ENCODE measurements around the gene KLHL41.

Gene KLHL41

DNA sequence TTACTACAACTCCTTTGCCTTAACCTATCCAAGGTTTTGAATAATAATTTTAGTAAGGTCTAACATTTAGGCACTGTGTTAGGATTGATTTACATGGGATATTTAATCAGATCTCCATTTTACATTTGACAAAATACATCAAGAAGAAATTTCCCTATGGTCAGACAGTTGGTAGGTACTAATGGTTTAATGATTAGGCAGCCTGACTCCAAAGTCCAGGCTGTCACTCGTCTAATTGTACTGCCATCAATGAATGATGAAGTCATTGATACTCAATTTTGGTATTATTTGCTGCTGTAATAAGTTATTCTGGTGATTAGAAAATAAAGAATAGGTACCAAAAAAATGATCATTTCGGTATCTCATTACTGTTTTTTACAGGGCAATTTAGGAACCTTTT lies 16.1 kb upstream of the KLHL41 start:
- ATAC-seq (ENCODE audit: insufficient read depth, low read depth): no peak
- Histone ChIP-seq H3K27me3 (ENCODE audit: insufficient read depth, low read length, poor library complexity) (no peaks in the 10 kb centered on the region), H3K9ac (ENCODE audit: low read depth, low read length) (no peak overlapping the region), H3K4me1 (ENCODE audit: insufficient read depth, low read length) (no peaks in the 10 kb centered on the region), H3K4me3 (ENCODE audit: low read depth in 1 of 2, low read length in 2 of 2) (no peak overlapping the region), H3K4me2 (ENCODE audit: insufficient read depth, low read length) (no peak overlapping the region), H2AFZ (ENCODE audit: low read depth, low read length) (no peak overlapping the region), H3K79me2 (ENCODE audit: insufficient read depth, low read length) (no peaks in the 10 kb centered on the region), H3K36me3 (ENCODE audit: insufficient read depth, low read length) (no peaks in the 10 kb centered on the region), H3K27ac (ENCODE audit: low read length) (no peak overlapping the region), H4K20me1 (ENCODE audit: insufficient read depth, low read length) (no peaks in the 10 kb centered on the region), H3K9me3 (ENCODE audit: insufficient read depth, low read length, severe bottlenecking) (no peaks in the 10 kb centered on the region)
- DNase-seq: no peak
- TF ChIP-seq, protein P1, sequence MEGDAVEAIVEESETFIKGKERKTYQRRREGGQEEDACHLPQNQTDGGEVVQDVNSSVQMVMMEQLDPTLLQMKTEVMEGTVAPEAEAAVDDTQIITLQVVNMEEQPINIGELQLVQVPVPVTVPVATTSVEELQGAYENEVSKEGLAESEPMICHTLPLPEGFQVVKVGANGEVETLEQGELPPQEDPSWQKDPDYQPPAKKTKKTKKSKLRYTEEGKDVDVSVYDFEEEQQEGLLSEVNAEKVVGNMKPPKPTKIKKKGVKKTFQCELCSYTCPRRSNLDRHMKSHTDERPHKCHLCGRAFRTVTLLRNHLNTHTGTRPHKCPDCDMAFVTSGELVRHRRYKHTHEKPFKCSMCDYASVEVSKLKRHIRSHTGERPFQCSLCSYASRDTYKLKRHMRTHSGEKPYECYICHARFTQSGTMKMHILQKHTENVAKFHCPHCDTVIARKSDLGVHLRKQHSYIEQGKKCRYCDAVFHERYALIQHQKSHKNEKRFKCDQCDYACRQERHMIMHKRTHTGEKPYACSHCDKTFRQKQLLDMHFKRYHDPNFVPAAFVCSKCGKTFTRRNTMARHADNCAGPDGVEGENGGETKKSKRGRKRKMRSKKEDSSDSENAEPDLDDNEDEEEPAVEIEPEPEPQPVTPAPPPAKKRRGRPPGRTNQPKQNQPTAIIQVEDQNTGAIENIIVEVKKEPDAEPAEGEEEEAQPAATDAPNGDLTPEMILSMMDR (IDR thresholded peaks at IDR 0.05; ENCODE audit: borderline replicate concordance, extremely low read depth, low read length, poor library complexity, severe bottlenecking): no peak
- TF ChIP-seq EZH2 (IDR thresholded peaks at IDR 0.05; ENCODE audit: borderline replicate concordance, low read depth, low read length, severe bottlenecking): no peak

DNA sequence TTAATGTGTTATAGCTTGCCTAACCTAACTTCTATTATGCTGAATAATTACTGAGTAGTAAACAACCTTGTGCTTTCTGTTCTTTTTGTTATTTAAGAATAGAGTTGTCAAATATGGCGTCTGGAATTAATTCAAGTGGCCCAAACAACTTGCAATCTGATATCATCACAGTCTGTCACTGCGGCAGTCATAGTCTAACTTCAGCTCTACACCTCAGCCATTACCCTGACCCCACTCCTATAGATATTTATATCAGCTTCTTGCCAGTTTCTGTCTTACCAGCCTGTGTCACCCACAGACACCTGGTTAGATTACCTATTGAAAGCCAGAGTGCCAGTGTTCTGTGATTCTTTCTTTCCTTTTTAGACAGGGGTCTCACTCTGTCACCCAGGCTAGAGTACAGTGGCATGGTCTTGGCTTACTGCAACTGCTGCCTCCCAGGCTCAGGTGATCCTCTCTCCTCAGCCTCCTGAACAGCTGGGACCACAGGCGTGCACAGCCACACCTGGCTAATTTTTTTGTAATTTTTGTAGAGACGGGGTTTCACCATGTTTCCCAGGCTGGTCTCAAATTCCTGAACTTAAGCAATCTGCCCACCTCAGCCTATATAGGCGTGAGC lies 14.1 kb upstream of the KLHL41 start:
- Histone ChIP-seq H3K27me3 (ENCODE audit: insufficient read depth, low read length, poor library complexity) (no peaks in the 10 kb centered on the region), H3K4me3 (ENCODE audit: low read depth in 1 of 2, low read length in 2 of 2) (no peak overlapping the region), H3K9ac (ENCODE audit: low read depth, low read length) (no peak overlapping the region), H4K20me1 (ENCODE audit: insufficient read depth, low read length) (no peaks in the 10 kb centered on the region), H3K27ac (ENCODE audit: low read length) (no peak overlapping the region), H2AFZ (ENCODE audit: low read depth, low read length) (no peak overlapping the region), H3K4me1 (ENCODE audit: insufficient read depth, low read length) (no peaks in the 10 kb centered on the region), H3K79me2 (ENCODE audit: insufficient read depth, low read length) (no peaks in the 10 kb centered on the region), H3K4me2 (ENCODE audit: insufficient read depth, low read length) (no peak overlapping the region), H3K9me3 (ENCODE audit: insufficient read depth, low read length, severe bottlenecking) (no peaks in the 10 kb centered on the region), H3K36me3 (ENCODE audit: insufficient read depth, low read length) (no peaks in the 10 kb centered on the region)
- TF ChIP-seq, protein P1 (IDR thresholded peaks at IDR 0.05; ENCODE audit: borderline replicate concordance, extremely low read depth, low read length, poor library complexity, severe bottlenecking): no peak
- no peak for TF ChIP-seq EZH2 (IDR thresholded peaks at IDR 0.05; ENCODE audit: borderline replicate concordance, low read depth, low read length, severe bottlenecking)
- no peak for DNase-seq
- no peak for ATAC-seq (ENCODE audit: insufficient read depth, low read depth)

GRCh38 chr2:169504651-169505050 lies 4.9 kb upstream of the KLHL41 start:
- no peaks in the 10 kb centered on the region for H4K20me1 ChIP-seq (ENCODE audit: insufficient read depth, low read length)
- no peaks in the 10 kb centered on the region for H3K9me3 ChIP-seq (ENCODE audit: insufficient read depth, low read length, severe bottlenecking)
- no peaks in the 10 kb centered on the region for H3K36me3 ChIP-seq (ENCODE audit: insufficient read depth, low read length)
- H3K27ac ChIP-seq (ENCODE audit: low read length): no peak overlapping the region
- no peak overlapping the region for H3K9ac ChIP-seq (ENCODE audit: low read depth, low read length)
- H3K4me2 ChIP-seq (ENCODE audit: insufficient read depth, low read length): no peak overlapping the region
- no peaks in the 10 kb centered on the region for H3K4me1 ChIP-seq (ENCODE audit: insufficient read depth, low read length)
- no peaks in the 10 kb centered on the region for H3K79me2 ChIP-seq (ENCODE audit: insufficient read depth, low read length)
- no peaks in the 10 kb centered on the region for H3K27me3 ChIP-seq (ENCODE audit: insufficient read depth, low read length, poor library complexity)
- TF ChIP-seq, protein P1 (IDR thresholded peaks at IDR 0.05; ENCODE audit: borderline replicate concordance, extremely low read depth, low read length, poor library complexity, severe bottlenecking): no peak
- no peak for TF ChIP-seq EZH2 (IDR thresholded peaks at IDR 0.05; ENCODE audit: borderline replicate concordance, low read depth, low read length, severe bottlenecking)
- no peak for DNase-seq
- no peak for ATAC-seq (ENCODE audit: insufficient read depth, low read depth)
- H3K4me3 ChIP-seq (ENCODE audit: low read depth in 1 of 2, low read length in 2 of 2): no peak overlapping the region
- no peak overlapping the region for H2AFZ ChIP-seq (ENCODE audit: low read depth, low read length)
